ENCODE results near the gene GEMIN7.

GRCh38 chr19:45095496-45096413 is 16.7 kb downstream of the GEMIN7 start:
- no peak for TF ChIP-seq EP300 (IDR thresholded peaks at IDR 0.05)
- TF ChIP-seq CTCF (IDR thresholded peaks at IDR 0.05), result no peak
- TF ChIP-seq POLR2A (IDR thresholded peaks at IDR 0.05), result no peak
